DMS153 (cell line): Measurements from ENCODE around the gene FAM210A.

Source experiments
- DNase-seq: peaks from one replicate; lab custom pipeline; 2025; lab: John Stamatoyannopoulos, UW

The FAM210A gene

GRCh38 chr18:13621886-13622619 is 104.3 kb downstream of the FAM210A start:
- no peak for DNase-seq

GRCh38 chr18:13621446-13621849 is 104.9 kb downstream of the FAM210A start:
- no peak for DNase-seq

GRCh38 chr18:13620818-13621445 is 105.4 kb downstream of the FAM210A start:
- DNase-seq = no peak

- DNase-seq = no peak
Measured at GRCh38 chr18:13620206-13620672, 106.1 kb downstream of the FAM210A start.

GRCh38 chr18:13619505-13620205 is 106.7 kb downstream of the FAM210A start:
- DNase-seq = no peak

GRCh38 chr18:13618760-13619438 is 107.5 kb downstream of the FAM210A start:
- DNase-seq = no peak

- DNase-seq = no peak
Measured at GRCh38 chr18:13617826-13618515, 108.4 kb downstream of the FAM210A start.

GRCh38 chr18:13616525-13617035 is 109.8 kb downstream of the FAM210A start:
- no peak for DNase-seq

GRCh38 chr18:13616041-13616440 is 110.3 kb downstream of the FAM210A start:
- DNase-seq = no peak

- no peak for DNase-seq
Measured at GRCh38 chr18:13615432-13615861, 110.9 kb downstream of the FAM210A start.

- no peak for DNase-seq
Measured at GRCh38 chr18:13614641-13615288, 111.6 kb downstream of the FAM210A start.

- no peak for DNase-seq
Measured at GRCh38 chr18:13613591-13614501, 112.5 kb downstream of the FAM210A start.
